ENCODE results near the gene C12orf42.

The C12orf42 gene

GRCh38 chr12:103494051-103494733, 1.6 kb downstream of the C12orf42 start:
- H3K4me3 ChIP-seq (ENCODE audit: low read depth, low read length): no peak overlapping the region
- no peak for TF ChIP-seq CTCF (IDR thresholded peaks at IDR 0.05; ENCODE audit: low read depth, low read length)
- no peaks in the 10 kb centered on the region for H3K36me3 ChIP-seq
- peaks cover 17% of the 10 kb centered on the region for H3K27me3 ChIP-seq (ENCODE audit: insufficient read depth, low read depth, severe bottlenecking)
- H3K27ac ChIP-seq: no peak overlapping the region
- H3K9me3 ChIP-seq (ENCODE audit: severe bottlenecking): peaks cover 4% of the 10 kb centered on the region
- no peak for DNase-seq

- peaks cover 1% of the 10 kb centered on the region for H3K9me3 ChIP-seq (ENCODE audit: severe bottlenecking)
- DNase-seq: no peak
- no peak for TF ChIP-seq CTCF (IDR thresholded peaks at IDR 0.05; ENCODE audit: low read depth, low read length)
- H3K27me3 ChIP-seq (ENCODE audit: insufficient read depth, low read depth, severe bottlenecking): peaks cover 17% of the 10 kb centered on the region
- no peak overlapping the region for H3K27ac ChIP-seq
- no peaks in the 10 kb centered on the region for H3K36me3 ChIP-seq
- no peak overlapping the region for H3K4me3 ChIP-seq (ENCODE audit: low read depth, low read length)
Observed at GRCh38 chr12:103493199-103493598, 2.6 kb downstream of the C12orf42 start.

- Histone ChIP-seq H3K36me3 (no peaks in the 10 kb centered on the region), H3K27ac (no peak overlapping the region), H3K4me3 (ENCODE audit: low read depth, low read length) (no peak overlapping the region), H3K9me3 (ENCODE audit: severe bottlenecking) (peaks cover 4% of the 10 kb centered on the region), H3K27me3 (ENCODE audit: insufficient read depth, low read depth, severe bottlenecking) (no peaks in the 10 kb centered on the region)
- DNase-seq: no peak
- no peak for TF ChIP-seq CTCF (IDR thresholded peaks at IDR 0.05; ENCODE audit: low read depth, low read length)
Observed at GRCh38 chr12:103482365-103482764, 13.4 kb downstream of the C12orf42 start.

- no peak for DNase-seq
- TF ChIP-seq CTCF (IDR thresholded peaks at IDR 0.05; ENCODE audit: low read depth, low read length): no peak
- Histone ChIP-seq H3K4me3 (ENCODE audit: low read depth, low read length) (no peak overlapping the region), H3K27ac (no peak overlapping the region), H3K9me3 (ENCODE audit: severe bottlenecking) (peaks cover 4% of the 10 kb centered on the region), H3K27me3 (ENCODE audit: insufficient read depth, low read depth, severe bottlenecking) (no peaks in the 10 kb centered on the region), H3K36me3 (no peaks in the 10 kb centered on the region)
Observed at GRCh38 chr12:103475073-103475472, 20.7 kb downstream of the C12orf42 start.

GRCh38 chr12:103470664-103471063, 25.1 kb downstream of the C12orf42 start:
- no peak overlapping the region for H3K27ac ChIP-seq
- no peak overlapping the region for H3K4me3 ChIP-seq (ENCODE audit: low read depth, low read length)
- no peaks in the 10 kb centered on the region for H3K36me3 ChIP-seq
- no peaks in the 10 kb centered on the region for H3K27me3 ChIP-seq (ENCODE audit: insufficient read depth, low read depth, severe bottlenecking)
- H3K9me3 ChIP-seq (ENCODE audit: severe bottlenecking): no peaks in the 10 kb centered on the region
- TF ChIP-seq CTCF (IDR thresholded peaks at IDR 0.05; ENCODE audit: low read depth, low read length): no peak
- DNase-seq: no peak

GRCh38 chr12:103469719-103470118, 26.0 kb downstream of the C12orf42 start:
- H3K4me3 ChIP-seq (ENCODE audit: low read depth, low read length): no peak overlapping the region
- no peak for DNase-seq
- TF ChIP-seq CTCF (IDR thresholded peaks at IDR 0.05; ENCODE audit: low read depth, low read length): no peak
- H3K27ac ChIP-seq: no peak overlapping the region
- H3K36me3 ChIP-seq: no peaks in the 10 kb centered on the region
- no peaks in the 10 kb centered on the region for H3K9me3 ChIP-seq (ENCODE audit: severe bottlenecking)
- no peaks in the 10 kb centered on the region for H3K27me3 ChIP-seq (ENCODE audit: insufficient read depth, low read depth, severe bottlenecking)

All from WERI-Rb-1 (cell line).